Spleen (tissue), 11 donors: Measurements from ENCODE around the gene GPR161. TPM values are rescaled to one million over a fixed set of nuclear protein-coding genes. Genes with fewer than 3 reads are reported as not detected.
A peak's percentile ranks its signal among the peaks of the same experiment; 100 is the strongest.

ENCODE experiments used
- DNase-seq: peaks from one replicate; pipeline ENCODE4 v3.0.0-alpha.2; 2020
- H3K27ac ChIP-seq, 8 donors: fragments of 200-600 bp; sonication (generic) in 7 of 8; 1 replicate in 4 of 8; 2 replicates in 4 of 8; pipeline versions ENCODE4 v1.5.0 to v1.8.0; 2016 to 2021; ENCODE audit warnings: inconsistent platforms in 4 of 8, mild to moderate bottlenecking in 4 of 8, moderate library complexity in 1 of 8
- H3K27me3 ChIP-seq, 7 donors: fragments of 200-600 bp; sonication (generic) in 6 of 7; replicated peaks in 1 of 7; 1 replicate in 4 of 7; 2 replicates in 3 of 7; pipeline versions ENCODE4 v1.5.0 to v1.8.0; 2016 to 2021; ENCODE audit warnings: inconsistent platforms in 3 of 7, mild to moderate bottlenecking in 1 of 7
- H3K36me3 ChIP-seq, 6 donors: fragments of 200-600 bp; sonication (generic) in 5 of 6; 1 replicate in 4 of 6; 2 replicates in 2 of 6; pipeline versions ENCODE4 v1.5.0 to v1.8.0; 2016 to 2021; ENCODE audit warnings: inconsistent platforms in 2 of 6
- H3K4me1 ChIP-seq, 6 donors: fragments of 200-600 bp; sonication (generic) in 5 of 6; 1 replicate in 3 of 6; 2 replicates in 3 of 6; pipeline versions ENCODE4 v1.5.0 to v1.8.0; 2016 to 2021; ENCODE audit warnings: inconsistent platforms in 3 of 6
- H3K4me3 ChIP-seq, 8 donors: fragments of 200-600 bp; sonication (generic) in 7 of 8; 1 replicate in 4 of 8; 2 replicates in 4 of 8; pipeline versions ENCODE4 v1.5.0 to v1.8.0; 2016 to 2021; ENCODE audit warnings: inconsistent platforms in 4 of 8, mild to moderate bottlenecking in 4 of 8, moderate library complexity in 2 of 8
- H3K9me3 ChIP-seq, 8 donors: fragments of 200-600 bp; sonication (generic) in 7 of 8; 1 replicate in 4 of 8; 2 replicates in 4 of 8; pipeline versions ENCODE4 v1.5.0 to v1.8.0; 2016 to 2021; ENCODE audit warnings: inconsistent platforms in 4 of 8
- POLR2A ChIP-seq, 3 donors: fragments of 450-650 bp; IDR thresholded peaks; one replicate each; pipeline ENCODE4 v1.5.1; 2017; ENCODE audit warnings: antibody characterized with exemption in 3 of 3, mild to moderate bottlenecking in 1 of 3
- POLR2AphosphoS5 ChIP-seq, 3 donors: sonication (generic); formaldehyde crosslinking; IDR thresholded peaks; one replicate each; pipeline ENCODE4 v1.5.1; 2017; ENCODE audit warnings: antibody characterized with exemption in 3 of 3
- WGBS, 5 donors: extraction: QIAGEN DNeasy Blood & Tissue Kit in 3 of 5; methylation state at CpG; one replicate each; pipeline versions ENCODE4 v1.1.5 to v1.1.7; 2013 to 2018; 5-methylcytosine and 5-hydroxymethylcytosine counted together
- intact Hi-C: fragments of 100-400 bp; cut with DNase I; formaldehyde crosslinking; loops from one replicate; pipeline ENCODE4 v1.15.0; 2023; ENCODE audit warnings: low total_unique reads
- polyA plus RNA-seq, 3 donors: library from polyadenylated mRNA; stranded (reverse); fragments of 200-250 nt; gene quantifications; one replicate each; pipeline ENCODE4 v1.2.1, GENCODE V29; 2013
- total RNA-seq, 7 donors: library from RNA; depleted of rRNA in 3 of 7; stranded (reverse); fragments of >200 nt in 3 of 7; fragmentation: NEBNext Ultra II Directional in 4 of 7; extraction: Animal tissue kit (Norgen Biotek cat#: 25700) in 4 of 7; gene quantifications; one replicate each; pipeline versions ENCODE4 v1.1.0 to v1.2.1, GENCODE V29; 2016 to 2021
- TF ChIP-seq, protein P1 (sequence below), 11 experiments: fragments of 200-600 bp in 7 of 11; fragments of 450-650 bp in 4 of 11; sonication (generic) in 4 of 11; IDR thresholded peaks in 8 of 11; conservative IDR thresholded peaks in 3 of 11; 1 replicate in 7 of 11; 2 replicates in 4 of 11; pipeline versions ENCODE4 v1.4.0 to v1.8.0; 2016 to 2021; ENCODE audit warnings: antibody characterized with exemption in 11 of 11, inconsistent platforms in 4 of 11, mild to moderate bottlenecking in 1 of 11
- donor health status: healthy with polysubstance abuse.
- donor health status: DM: no; HTN: no; CAD: no; lungs with moderate emphysema.
- donor health status: DM: no; HTN: no; CAD: no.
- donor health status: Bipolar disorder and iron deficiency.
- donor health status: healthy.
- donor health status: DM: no; HTN: no; CAD: no.
- donor health status: DM: yes; HTN: yes; CAD: no.

Gene GPR161
- total and polyA plus RNA-seq, 10 donors: 0.53 to 5.5 (median 3.6) TPM

DNA sequence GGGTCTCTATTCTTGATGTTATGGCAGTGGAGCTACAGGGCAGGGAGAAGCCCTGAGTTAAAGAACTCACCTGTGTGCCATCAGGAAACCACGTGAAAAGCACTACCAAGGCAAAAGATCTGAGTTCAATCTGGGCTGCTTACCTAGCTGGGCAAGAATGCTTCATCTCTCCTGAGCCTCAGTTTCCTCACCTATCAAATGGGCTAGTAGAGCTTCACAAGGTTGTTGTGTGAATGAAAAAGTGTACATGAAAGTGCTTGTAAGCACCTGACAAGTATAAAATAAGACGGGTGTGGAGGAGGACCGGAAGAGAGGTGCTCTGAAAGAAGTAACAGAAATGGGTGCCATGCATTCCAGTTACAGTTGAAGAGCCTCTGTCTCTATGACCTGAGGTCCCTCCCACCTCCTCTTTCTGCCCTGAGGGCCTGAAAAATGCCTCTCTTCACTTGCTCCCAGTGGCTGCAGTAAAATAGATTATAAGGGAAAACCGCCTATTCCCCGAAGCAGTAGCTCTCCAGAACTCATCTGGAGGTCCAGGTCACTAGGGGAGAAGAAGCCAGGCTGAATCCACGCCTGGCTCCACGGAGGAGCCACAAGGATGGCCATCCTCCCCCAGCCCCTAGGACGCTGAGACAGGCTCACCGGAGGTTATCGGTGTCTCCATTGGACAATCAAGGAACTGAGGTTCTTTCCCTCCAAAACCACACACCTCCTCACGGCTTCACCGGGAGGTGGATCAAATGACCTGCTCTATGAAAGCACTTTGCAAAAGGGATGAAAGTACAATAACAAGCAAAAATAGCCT, 1.4 kb downstream of the GPR161 start:
- no peak for DNase-seq
- Histone ChIP-seq H3K4me3 (peak overlapping the region in 7 of 8 donors; percentile 58 to 82 (median 71)), H3K36me3 (no peaks in the 10 kb centered on the region), H3K27ac (peak overlapping the region in 1 of 8 donors; percentile 77), H3K4me1 (peaks cover 0 to 30% (median 22%) of the 10 kb centered on the region in 6 donors), H3K9me3 (no peaks in the 10 kb centered on the region), H3K27me3 (peaks cover 0 to 58% (median 18%) of the 10 kb centered on the region in 7 donors)
- WGBS, 5 donors: 37 to 54% (median 47%) methylated on average over 12 of the region's 12 CpGs
- TF ChIP-seq POLR2AphosphoS5 (IDR thresholded peaks at IDR 0.05): no peak
- no peak for TF ChIP-seq POLR2A (IDR thresholded peaks at IDR 0.05)
- TF ChIP-seq, protein P1, sequence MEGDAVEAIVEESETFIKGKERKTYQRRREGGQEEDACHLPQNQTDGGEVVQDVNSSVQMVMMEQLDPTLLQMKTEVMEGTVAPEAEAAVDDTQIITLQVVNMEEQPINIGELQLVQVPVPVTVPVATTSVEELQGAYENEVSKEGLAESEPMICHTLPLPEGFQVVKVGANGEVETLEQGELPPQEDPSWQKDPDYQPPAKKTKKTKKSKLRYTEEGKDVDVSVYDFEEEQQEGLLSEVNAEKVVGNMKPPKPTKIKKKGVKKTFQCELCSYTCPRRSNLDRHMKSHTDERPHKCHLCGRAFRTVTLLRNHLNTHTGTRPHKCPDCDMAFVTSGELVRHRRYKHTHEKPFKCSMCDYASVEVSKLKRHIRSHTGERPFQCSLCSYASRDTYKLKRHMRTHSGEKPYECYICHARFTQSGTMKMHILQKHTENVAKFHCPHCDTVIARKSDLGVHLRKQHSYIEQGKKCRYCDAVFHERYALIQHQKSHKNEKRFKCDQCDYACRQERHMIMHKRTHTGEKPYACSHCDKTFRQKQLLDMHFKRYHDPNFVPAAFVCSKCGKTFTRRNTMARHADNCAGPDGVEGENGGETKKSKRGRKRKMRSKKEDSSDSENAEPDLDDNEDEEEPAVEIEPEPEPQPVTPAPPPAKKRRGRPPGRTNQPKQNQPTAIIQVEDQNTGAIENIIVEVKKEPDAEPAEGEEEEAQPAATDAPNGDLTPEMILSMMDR (IDR thresholded peaks at IDR 0.05 in 8 of 11, conservative IDR thresholded peaks at IDR 0.05 in 3 of 11): no peak
- intact Hi-C loops: no loop called here

- WGBS, 5 donors: 87 to 93% (median 91%) methylated on average over 7 of the region's 7 CpGs
- Histone ChIP-seq H3K27me3 (peaks cover 0 to 63% (median 18%) of the 10 kb centered on the region in 7 donors), H3K27ac (no peak overlapping the region), H3K9me3 (no peaks in the 10 kb centered on the region), H3K4me3 (no peak overlapping the region), H3K4me1 (peaks cover 0 to 30% (median 22%) of the 10 kb centered on the region in 6 donors), H3K36me3 (no peaks in the 10 kb centered on the region)
- TF ChIP-seq POLR2AphosphoS5 (IDR thresholded peaks at IDR 0.05) (no peak), POLR2A (IDR thresholded peaks at IDR 0.05) (no peak)
- TF ChIP-seq, protein P1 (IDR thresholded peaks at IDR 0.05 in 8 of 11, conservative IDR thresholded peaks at IDR 0.05 in 3 of 11): no peak
- DNase-seq: no peak
- intact Hi-C loops: no loop called here
Measured at GRCh38 chr1:168134642-168135041, 2.1 kb downstream of the GPR161 start.

GRCh38 chr1:168134132-168134531, 2.6 kb downstream of the GPR161 start:
- no peaks in the 10 kb centered on the region for H3K9me3 ChIP-seq
- 50 to 91% (median 79%) methylated on average over 1 of the region's 1 CpG for WGBS, 5 donors
- no peak for TF ChIP-seq POLR2A (IDR thresholded peaks at IDR 0.05)
- TF ChIP-seq, protein P1 (IDR thresholded peaks at IDR 0.05 in 8 of 11, conservative IDR thresholded peaks at IDR 0.05 in 3 of 11): no peak
- no peak for TF ChIP-seq POLR2AphosphoS5 (IDR thresholded peaks at IDR 0.05)
- no peaks in the 10 kb centered on the region for H3K36me3 ChIP-seq
- H3K27ac ChIP-seq: no peak overlapping the region
- no peak for DNase-seq
- peaks cover 0 to 30% (median 22%) of the 10 kb centered on the region in 6 donors for H3K4me1 ChIP-seq
- intact Hi-C loops: no loop called here
- H3K27me3 ChIP-seq: peaks cover 0 to 68% (median 18%) of the 10 kb centered on the region in 7 donors
- no peak overlapping the region for H3K4me3 ChIP-seq

- DNase-seq: no peak
- TF ChIP-seq POLR2A (IDR thresholded peaks at IDR 0.05) (no peak), POLR2AphosphoS5 (IDR thresholded peaks at IDR 0.05) (no peak)
- TF ChIP-seq, protein P1 (IDR thresholded peaks at IDR 0.05 in 8 of 11, conservative IDR thresholded peaks at IDR 0.05 in 3 of 11): no peak
- H3K4me3 ChIP-seq: no peak overlapping the region
- H3K27ac ChIP-seq: no peak overlapping the region
- H3K27me3 ChIP-seq: peaks cover 0 to 50% (median 4%) of the 10 kb centered on the region in 7 donors
- H3K36me3 ChIP-seq: no peaks in the 10 kb centered on the region
- intact Hi-C loops: no loop called here
- peaks cover 0 to 5% (median under 1%) of the 10 kb centered on the region in 6 donors for H3K4me1 ChIP-seq
- peaks cover 0 to 6% (median 0%) of the 10 kb centered on the region in 8 donors for H3K9me3 ChIP-seq
- WGBS, 5 donors: 79 to 91% (median 84%) methylated on average over 6 of the region's 6 CpGs
Measured at GRCh38 chr1:168129933-168130332, 6.8 kb downstream of the GPR161 start.
